H9 (cell line): ENCODE data around the gene NPIPA3. TPM values are rescaled to one million over a fixed set of nuclear protein-coding genes. Genes with fewer than 3 reads are reported as not detected.
"Not testable (repeated sequence)": the region's sequence is repeated elsewhere in the genome, so short reads cannot be mapped to it uniquely, and the experiment has no call there.

Experiments
- DNase-seq: peaks from one replicate; pipeline ENCODE4 v3.0.0-alpha.2; 2017
- H2AFZ ChIP-seq: one replicate; pipeline ENCODE4 v1.6.1; 2013; ENCODE audit warnings: mild to moderate bottlenecking, low read length, control low read depth, moderate library complexity
- H2AK5ac ChIP-seq: 2 replicates; pipeline ENCODE4 v1.6.1; 2013; ENCODE audit warnings: low read length, control low read depth, mixed read lengths; ENCODE audit not compliant: insufficient read length
- H2BK120ac ChIP-seq: one replicate; pipeline ENCODE4 v1.6.1; 2013; ENCODE audit warnings: low read depth, mild to moderate bottlenecking, low read length, control low read depth, inconsistent platforms; ENCODE audit not compliant: poor library complexity, severe bottlenecking
- H2BK12ac ChIP-seq: 2 replicates; pipeline ENCODE4 v1.6.1; 2013; ENCODE audit warnings: low read length, control low read depth, mixed read lengths, low read depth; ENCODE audit not compliant: insufficient read length
- H2BK15ac ChIP-seq: 2 replicates; pipeline ENCODE4 v1.6.1; 2013; ENCODE audit warnings: low read depth, low read length, control low read depth
- H2BK20ac ChIP-seq: one replicate; pipeline ENCODE4 v1.6.1; 2013; ENCODE audit warnings: low read depth, mild to moderate bottlenecking, low read length, control low read depth, inconsistent platforms; ENCODE audit not compliant: poor library complexity, severe bottlenecking
- H2BK5ac ChIP-seq: 2 replicates; pipeline ENCODE4 v1.6.1; 2013; ENCODE audit warnings: low read length, control low read depth, mixed read lengths; ENCODE audit not compliant: insufficient read length
- H3K14ac ChIP-seq: 2 replicates; pipeline ENCODE4 v1.6.1; 2013; ENCODE audit warnings: low read length, control low read depth; ENCODE audit not compliant: insufficient read depth
- H3K18ac ChIP-seq: 2 replicates; pipeline ENCODE4 v1.6.1; 2013; ENCODE audit warnings: low read depth, mild to moderate bottlenecking, mixed read lengths, low read length, control low read depth; ENCODE audit not compliant: insufficient read length
- H3K23ac ChIP-seq: 2 replicates; pipeline ENCODE4 v1.6.1; 2013; ENCODE audit warnings: low read length, control low read depth, mixed read lengths, low read depth; ENCODE audit not compliant: insufficient read length
- H3K23me2 ChIP-seq: 2 replicates; pipeline ENCODE4 v1.6.1; 2013; ENCODE audit warnings: low read depth, mild to moderate bottlenecking, mixed read lengths, low read length, control low read depth; ENCODE audit not compliant: insufficient read length, poor library complexity, severe bottlenecking
- H3K27ac ChIP-seq: 2 replicates; pipeline ENCODE4 v1.5.1; 2013; ENCODE audit warnings: low read length, control low read depth, mixed read lengths, low read depth; ENCODE audit not compliant: insufficient read length
- H3K27me3 ChIP-seq: 2 replicates; pipeline ENCODE4 v1.6.1; 2013; ENCODE audit warnings: low read length, control low read depth, inconsistent platforms; ENCODE audit not compliant: insufficient read depth
- H3K4ac ChIP-seq: 2 replicates; pipeline ENCODE4 v1.6.1; 2013; ENCODE audit warnings: low read depth, mild to moderate bottlenecking, control low read depth, inconsistent platforms, low read length, moderate library complexity
- H3K4me1 ChIP-seq: 2 replicates; pipeline ENCODE4 v1.6.1; 2013; ENCODE audit warnings: low read length, control low read depth, inconsistent platforms; ENCODE audit not compliant: insufficient read depth
- H3K4me2 ChIP-seq: 2 replicates; pipeline ENCODE4 v1.6.1; 2013; ENCODE audit warnings: low read length, control low read depth, mixed read lengths; ENCODE audit not compliant: insufficient read length, insufficient read depth
- H3K56ac ChIP-seq: 2 replicates; pipeline ENCODE4 v1.6.1; 2013; ENCODE audit warnings: low read depth, mild to moderate bottlenecking, mixed read lengths, low read length, control low read depth; ENCODE audit not compliant: insufficient read length
- H3K79me1 ChIP-seq: 2 replicates; pipeline ENCODE4 v1.6.1; 2013; ENCODE audit warnings: low read depth, mild to moderate bottlenecking, moderate library complexity, low read length, control low read depth, inconsistent platforms; ENCODE audit not compliant: insufficient read depth, poor library complexity, severe bottlenecking
- H3K79me2 ChIP-seq: 2 replicates; pipeline ENCODE4 v1.6.1; 2013; ENCODE audit warnings: low read length, control low read depth, inconsistent platforms; ENCODE audit not compliant: insufficient read depth
- H3K9ac ChIP-seq: 2 replicates; pipeline ENCODE4 v1.6.1; 2013; ENCODE audit warnings: low read length, control low read depth, mixed read lengths; ENCODE audit not compliant: insufficient read length; ENCODE audit errors: extremely low read depth
- H3K9me3 ChIP-seq: one replicate; pipeline ENCODE4 v1.6.1; 2013; ENCODE audit warnings: low read depth, low read length, inconsistent platforms; ENCODE audit not compliant: control insufficient read depth
- H3T11ph ChIP-seq: one replicate; pipeline ENCODE4 v1.6.1; 2013; ENCODE audit warnings: mild to moderate bottlenecking, low read length, control low read depth, inconsistent platforms
- H4K20me1 ChIP-seq: one replicate; pipeline ENCODE4 v1.6.1; 2013; ENCODE audit not compliant: control insufficient read depth, insufficient read length, insufficient read depth
- H4K5ac ChIP-seq: 2 replicates; pipeline ENCODE4 v1.6.1; 2013; ENCODE audit warnings: low read depth, mild to moderate bottlenecking, mixed read lengths, low read length, control low read depth; ENCODE audit not compliant: insufficient read length
- H4K8ac ChIP-seq: replicated peaks from 2 replicates; pipeline ENCODE4 v1.6.1; 2013; ENCODE audit warnings: low read length, control low read depth, mixed read lengths, low read depth; ENCODE audit not compliant: insufficient read length
- H4K91ac ChIP-seq: 2 replicates; pipeline ENCODE4 v1.6.1; 2013; ENCODE audit warnings: low read depth, mild to moderate bottlenecking, moderate library complexity, mixed read lengths, low read length, control low read depth; ENCODE audit not compliant: insufficient read length
- H3K27ac Mint-ChIP-seq, 3 experiments: 2 replicates in 2 of 3; 3 replicates in 1 of 3; pipeline ENCODE4 v1.8.0; 2020 to 2021; ENCODE audit warnings: mixed read lengths in 3 of 3, mild to moderate bottlenecking in 1 of 3, moderate library complexity in 1 of 3
- H3K27me3 Mint-ChIP-seq: 2 replicates; pipeline ENCODE4 v1.8.0; 2021; ENCODE audit warnings: low read depth, mild to moderate bottlenecking, moderate library complexity, mixed read lengths
- H3K36me3 Mint-ChIP-seq, 3 experiments: 2 replicates in 2 of 3; 3 replicates in 1 of 3; pipeline ENCODE4 v1.8.0; 2020 to 2021; ENCODE audit warnings: low read depth in 3 of 3, mixed read lengths in 3 of 3; ENCODE audit not compliant: insufficient read depth in 1 of 3
- H3K4me1 Mint-ChIP-seq, 2 experiments: 2 replicates each; pipeline ENCODE4 v1.8.0; 2020; ENCODE audit warnings: mixed read lengths in 2 of 2
- H3K4me3 Mint-ChIP-seq, 2 experiments: 2 replicates in 1 of 2; 3 replicates in 1 of 2; pipeline ENCODE4 v1.8.0; 2020 to 2021; ENCODE audit warnings: mild to moderate bottlenecking in 2 of 2, mixed read lengths in 2 of 2, moderate library complexity in 1 of 2
- H3K9me3 Mint-ChIP-seq, 2 experiments: 2 replicates in 1 of 2; 3 replicates in 1 of 2; pipeline ENCODE4 v1.8.0; 2020; ENCODE audit warnings: mild to moderate bottlenecking in 2 of 2, mixed read lengths in 2 of 2, moderate library complexity in 1 of 2
- WGBS: extraction: QIAGEN DNeasy Blood & Tissue Kit; methylation state at CpG from one replicate; pipeline ENCODE4 v1.1.7; 2013; ENCODE audit warnings: missing lambda C conversion rate, low lambda C conversion rate, mixed read lengths; ENCODE audit not compliant: insufficient read length; ENCODE audit errors: extremely low coverage; 5-methylcytosine and 5-hydroxymethylcytosine counted together
- total RNA-seq: library from RNA; stranded (reverse); gene quantifications from 2 replicates; pipeline ENCODE4 v1.2.1, GENCODE V29; 2021
- TF ChIP-seq, protein P1 (sequence below): fragments of 200-600 bp; sonication (generic); conservative IDR thresholded peaks from 3 replicates; pipeline ENCODE4 v1.8.0; 2021; ENCODE audit warnings: antibody characterized with exemption, mild to moderate bottlenecking

Gene NPIPA3
- total RNA-seq, 1 experiment from 2014 or later = 1.3 TPM

DNA sequence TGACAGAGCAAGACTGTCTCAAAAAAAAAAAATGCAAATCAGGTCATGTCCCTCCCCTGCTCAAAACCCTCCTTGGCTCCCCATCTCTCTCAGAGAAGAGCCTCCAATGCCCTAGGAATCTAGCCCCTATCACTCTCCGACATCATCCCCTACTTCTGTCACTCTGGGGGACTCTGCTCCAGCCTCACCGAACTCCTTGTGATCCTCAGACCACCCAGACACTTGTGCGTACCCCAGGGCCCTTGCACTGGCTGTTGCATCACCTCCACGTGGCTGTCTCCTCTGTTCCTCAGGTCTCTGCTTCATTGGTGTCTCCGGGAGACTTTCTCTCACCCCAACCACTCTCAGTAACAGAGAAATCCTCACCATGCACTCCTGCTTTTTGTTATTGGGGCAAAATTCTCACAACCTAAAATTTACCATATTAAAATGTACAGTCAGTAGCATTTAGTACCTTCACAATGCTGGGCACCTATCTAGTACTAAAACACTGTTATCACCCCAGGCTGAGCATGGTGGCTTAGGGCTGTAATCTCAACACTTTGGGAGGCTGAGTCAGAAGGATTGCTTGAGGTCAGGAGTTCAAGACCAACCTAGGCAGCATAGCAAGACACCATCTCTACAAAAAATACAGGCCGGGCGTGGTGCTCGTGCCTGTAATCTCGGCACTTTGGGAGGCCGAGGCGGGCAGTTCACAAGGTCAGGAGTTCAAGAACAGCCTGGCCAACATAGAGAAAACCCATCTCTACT is 24.3 kb upstream of the NPIPA3 start:
- Histone ChIP-seq H3K23me2 (no peaks in the 10 kb centered on the region), H3K18ac (no peak overlapping the region), H4K5ac (no peak overlapping the region), H4K20me1 (no peaks in the 10 kb centered on the region), H3T11ph (no peak overlapping the region), H3K9me3 (no peaks in the 10 kb centered on the region), H2BK5ac (no peak overlapping the region), H3K27me3 (no peaks in the 10 kb centered on the region), H3K14ac (no peak overlapping the region), H4K8ac (no peak overlapping the region), H3K79me1 (no peaks in the 10 kb centered on the region), H4K91ac (no peak overlapping the region), H2AFZ (no peak overlapping the region), H3K23ac (no peak overlapping the region), H3K27ac (no peak overlapping the region), H3K9ac (no peak overlapping the region), H2BK20ac (no peak overlapping the region), H3K4me1 (no peaks in the 10 kb centered on the region), H2BK15ac (no peak overlapping the region), H2BK120ac (no peak overlapping the region), H3K79me2 (no peaks in the 10 kb centered on the region), H2BK12ac (no peak overlapping the region), H3K56ac (no peak overlapping the region), H3K4ac (no peak overlapping the region), H2AK5ac (no peak overlapping the region), H3K4me2 (no peak overlapping the region)
- no peaks in the 10 kb centered on the region for H3K4me1 Mint-ChIP-seq
- H3K27me3 Mint-ChIP-seq = no peaks in the 10 kb centered on the region; the same call in 1 of the 2 replicates
- TF ChIP-seq, protein P1, sequence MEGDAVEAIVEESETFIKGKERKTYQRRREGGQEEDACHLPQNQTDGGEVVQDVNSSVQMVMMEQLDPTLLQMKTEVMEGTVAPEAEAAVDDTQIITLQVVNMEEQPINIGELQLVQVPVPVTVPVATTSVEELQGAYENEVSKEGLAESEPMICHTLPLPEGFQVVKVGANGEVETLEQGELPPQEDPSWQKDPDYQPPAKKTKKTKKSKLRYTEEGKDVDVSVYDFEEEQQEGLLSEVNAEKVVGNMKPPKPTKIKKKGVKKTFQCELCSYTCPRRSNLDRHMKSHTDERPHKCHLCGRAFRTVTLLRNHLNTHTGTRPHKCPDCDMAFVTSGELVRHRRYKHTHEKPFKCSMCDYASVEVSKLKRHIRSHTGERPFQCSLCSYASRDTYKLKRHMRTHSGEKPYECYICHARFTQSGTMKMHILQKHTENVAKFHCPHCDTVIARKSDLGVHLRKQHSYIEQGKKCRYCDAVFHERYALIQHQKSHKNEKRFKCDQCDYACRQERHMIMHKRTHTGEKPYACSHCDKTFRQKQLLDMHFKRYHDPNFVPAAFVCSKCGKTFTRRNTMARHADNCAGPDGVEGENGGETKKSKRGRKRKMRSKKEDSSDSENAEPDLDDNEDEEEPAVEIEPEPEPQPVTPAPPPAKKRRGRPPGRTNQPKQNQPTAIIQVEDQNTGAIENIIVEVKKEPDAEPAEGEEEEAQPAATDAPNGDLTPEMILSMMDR = no peak
- H3K36me3 Mint-ChIP-seq = no peaks in the 10 kb centered on the region
- H3K27ac Mint-ChIP-seq = no peak overlapping the region
- H3K9me3 Mint-ChIP-seq = no peaks in the 10 kb centered on the region
- DNase-seq = no peak
- H3K4me3 Mint-ChIP-seq = no peak overlapping the region
- WGBS = no CpG with 5 or more reads among the region's 11 CpGs

GRCh38 chr16:14680396-14680795 is 22.8 kb upstream of the NPIPA3 start:
- not testable (repeated sequence) for H4K91ac ChIP-seq, H4K5ac ChIP-seq, H3K56ac ChIP-seq, H2BK5ac ChIP-seq, H3K4me3 Mint-ChIP-seq, H2AFZ ChIP-seq, H3K79me1 ChIP-seq, H2BK12ac ChIP-seq, H3K36me3 Mint-ChIP-seq, H3K18ac ChIP-seq, H2BK15ac ChIP-seq, DNase-seq, H3K27ac Mint-ChIP-seq, H2BK120ac ChIP-seq, H2AK5ac ChIP-seq, H3K14ac ChIP-seq, H4K8ac ChIP-seq, H3K4me1 ChIP-seq, H3K79me2 ChIP-seq, H3K27me3 Mint-ChIP-seq, H3K9ac ChIP-seq, H3K4me2 ChIP-seq, H3K27ac ChIP-seq, H3K9me3 Mint-ChIP-seq, H3K9me3 ChIP-seq, H3K4me1 Mint-ChIP-seq, H3T11ph ChIP-seq, H3K23ac ChIP-seq, H4K20me1 ChIP-seq, H2BK20ac ChIP-seq, H3K4ac ChIP-seq, H3K27me3 ChIP-seq, H3K23me2 ChIP-seq
- no CpG with 5 or more reads among the region's 7 CpGs for WGBS
